Pancreas (tissue), 10 donors: ENCODE results near the gene ACOX1. TPM values are rescaled to one million over a fixed set of nuclear protein-coding genes. Genes with fewer than 3 reads are reported as not detected.
A peak's percentile ranks its signal among the peaks of the same experiment; 100 is the strongest.

Experiments
- ATAC-seq, 4 donors: fragments of 200-7000 bp; cut with Tn5 transposase; one replicate each; pipeline versions ENCODE4 v1.8.0 to v1.9.1; 2020; ENCODE audit warnings: mild to moderate bottlenecking in 4 of 4, moderate library complexity in 4 of 4
- DNase-seq, 6 donors: peaks; one replicate each; pipeline ENCODE4 v3.0.0-alpha.2; 2020
- FAIRE-seq: peaks from 2 replicates; lab custom pipeline; 2012; peaks lifted over from hg19 to GRCh38; lab: Jason Lieb, UNC
- H3K27ac ChIP-seq, 4 donors: fragments of 200-600 bp; sonication (generic); 1 replicate in 3 of 4; 2 replicates in 1 of 4; pipeline versions ENCODE4 v1.5.0 to v1.8.0; 2020
- H3K27me3 ChIP-seq, 4 donors: fragments of 200-600 bp; one replicate each; pipeline ENCODE4 v1.8.0; 2021
- H3K36me3 ChIP-seq, 3 donors: fragments of 200-600 bp; sonication (generic) in 1 of 3; one replicate each; pipeline versions ENCODE4 v1.5.0 to v1.8.0; 2020 to 2021
- H3K4me1 ChIP-seq, 3 donors: fragments of 200-600 bp; one replicate each; pipeline ENCODE4 v1.8.0; 2021
- H3K4me3 ChIP-seq, 4 donors: fragments of 200-600 bp; sonication (generic) in 2 of 4; one replicate each; pipeline versions ENCODE4 v1.5.0 to v1.8.0; 2020 to 2021
- H3K9me3 ChIP-seq, 4 donors: fragments of 200-600 bp; one replicate each; pipeline ENCODE4 v1.8.0; 2021
- WGBS, 2 donors: extraction: QIAGEN DNeasy Blood & Tissue Kit; methylation state at CpG; one replicate each; pipeline ENCODE4 v1.1.7; 2013; 5-methylcytosine and 5-hydroxymethylcytosine counted together
- intact Hi-C, 3 donors: fragments of 100-400 bp; cut with DNase I; formaldehyde crosslinking; loops; one replicate each; pipeline versions ENCODE4 v1.11.1 to v1.14.2; 2022
- polyA plus RNA-seq, 2 donors: library from polyadenylated mRNA; stranded (reverse); fragments of 200-250 nt; gene quantifications; one replicate each; pipeline ENCODE4 v1.2.3, GENCODE V29; 2013
- total RNA-seq, 6 donors: library from RNA; stranded (reverse); fragmentation: NEBNext Ultra II Directional in 4 of 6; extraction: Animal tissue kit (Norgen Biotek cat#: 25700) in 4 of 6; gene quantifications; one replicate each; pipeline versions ENCODE4 v1.2.1 to v1.2.4, GENCODE V29; 2021 to 2023
- TF ChIP-seq, protein P1 (sequence below), 4 donors: fragments of 200-600 bp; sonication (generic) in 3 of 4; IDR thresholded peaks; one replicate each; pipeline versions ENCODE4 v1.5.0 to v1.8.0; 2021; ENCODE audit warnings: antibody characterized with exemption in 4 of 4
- donor health status: healthy with polysubstance abuse.
- donor health status: DM: no; HTN: no; CAD: no; lungs with moderate emphysema.
- donor health status: DM: no; HTN: no; CAD: no.
- donor health status: control.
- donor health status: control.
- donor health status: Bipolar disorder and iron deficiency.
- donor health status: DM: yes; HTN: yes; CAD: no.
- donor health status: DM: no; HTN: no; CAD: no.
- donor health status: DM: no; HTN: no; CAD: no.
- donor health status: DM: yes; HTN: yes; CAD: no.

ACOX1 gene
- total and polyA plus RNA-seq, 8 donors, result 16.3 to 74.2 (median 57.5) TPM

DNA sequence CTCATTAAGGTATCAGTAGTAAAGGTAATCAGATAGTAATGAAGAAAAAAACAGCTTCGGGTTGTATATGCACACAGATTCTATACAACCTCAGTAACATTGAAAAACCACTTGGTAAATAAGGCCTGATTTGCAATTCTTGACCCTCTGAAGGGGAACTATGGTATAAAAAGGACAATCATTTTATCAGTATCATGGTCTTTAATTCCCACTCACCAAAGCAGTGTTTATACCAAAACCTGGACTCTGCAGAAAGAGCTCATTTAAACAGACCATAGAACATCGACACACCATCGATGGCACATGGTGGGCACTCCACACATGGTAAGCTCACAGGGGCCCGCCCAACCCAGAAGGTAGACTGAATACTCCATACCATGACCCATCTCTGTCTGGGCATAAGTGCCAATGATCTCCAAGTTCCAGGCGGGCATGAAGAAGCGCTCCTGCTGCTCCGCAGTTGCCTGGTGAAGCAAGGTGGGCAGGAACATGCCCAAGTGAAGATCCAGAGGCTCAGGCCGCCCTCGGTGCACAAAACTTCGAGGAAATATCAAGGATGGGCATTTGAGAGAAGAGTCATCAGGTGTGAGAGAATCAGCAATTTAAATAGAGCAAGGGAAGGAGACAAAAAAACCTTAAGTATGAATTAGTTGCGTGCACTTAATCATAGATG is 19.0 kb downstream of the ACOX1 start:
- TF ChIP-seq, protein P1, sequence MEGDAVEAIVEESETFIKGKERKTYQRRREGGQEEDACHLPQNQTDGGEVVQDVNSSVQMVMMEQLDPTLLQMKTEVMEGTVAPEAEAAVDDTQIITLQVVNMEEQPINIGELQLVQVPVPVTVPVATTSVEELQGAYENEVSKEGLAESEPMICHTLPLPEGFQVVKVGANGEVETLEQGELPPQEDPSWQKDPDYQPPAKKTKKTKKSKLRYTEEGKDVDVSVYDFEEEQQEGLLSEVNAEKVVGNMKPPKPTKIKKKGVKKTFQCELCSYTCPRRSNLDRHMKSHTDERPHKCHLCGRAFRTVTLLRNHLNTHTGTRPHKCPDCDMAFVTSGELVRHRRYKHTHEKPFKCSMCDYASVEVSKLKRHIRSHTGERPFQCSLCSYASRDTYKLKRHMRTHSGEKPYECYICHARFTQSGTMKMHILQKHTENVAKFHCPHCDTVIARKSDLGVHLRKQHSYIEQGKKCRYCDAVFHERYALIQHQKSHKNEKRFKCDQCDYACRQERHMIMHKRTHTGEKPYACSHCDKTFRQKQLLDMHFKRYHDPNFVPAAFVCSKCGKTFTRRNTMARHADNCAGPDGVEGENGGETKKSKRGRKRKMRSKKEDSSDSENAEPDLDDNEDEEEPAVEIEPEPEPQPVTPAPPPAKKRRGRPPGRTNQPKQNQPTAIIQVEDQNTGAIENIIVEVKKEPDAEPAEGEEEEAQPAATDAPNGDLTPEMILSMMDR (IDR thresholded peaks at IDR 0.05), result no peak
- Histone ChIP-seq H3K9me3 (no peaks in the 10 kb centered on the region), H3K27me3 (no peaks in the 10 kb centered on the region), H3K36me3 (peaks cover 0 to 17% (median 2%) of the 10 kb centered on the region in 3 donors), H3K4me1 (peaks cover 8 to 25% (median 23%) of the 10 kb centered on the region in 3 donors), H3K4me3 (no peak overlapping the region), H3K27ac (peak overlapping the region in 2 of 4 donors; percentile 20 to 53)
- DNase-seq, result no peak
- ATAC-seq, result peak in 2 of 4 donors; percentile 17 to 25
- WGBS, 2 donors, result 78 to 79% methylated on average over 11 of the region's 11 CpGs
- no peak for FAIRE-seq
- intact Hi-C loops, result no loop called here

DNA sequence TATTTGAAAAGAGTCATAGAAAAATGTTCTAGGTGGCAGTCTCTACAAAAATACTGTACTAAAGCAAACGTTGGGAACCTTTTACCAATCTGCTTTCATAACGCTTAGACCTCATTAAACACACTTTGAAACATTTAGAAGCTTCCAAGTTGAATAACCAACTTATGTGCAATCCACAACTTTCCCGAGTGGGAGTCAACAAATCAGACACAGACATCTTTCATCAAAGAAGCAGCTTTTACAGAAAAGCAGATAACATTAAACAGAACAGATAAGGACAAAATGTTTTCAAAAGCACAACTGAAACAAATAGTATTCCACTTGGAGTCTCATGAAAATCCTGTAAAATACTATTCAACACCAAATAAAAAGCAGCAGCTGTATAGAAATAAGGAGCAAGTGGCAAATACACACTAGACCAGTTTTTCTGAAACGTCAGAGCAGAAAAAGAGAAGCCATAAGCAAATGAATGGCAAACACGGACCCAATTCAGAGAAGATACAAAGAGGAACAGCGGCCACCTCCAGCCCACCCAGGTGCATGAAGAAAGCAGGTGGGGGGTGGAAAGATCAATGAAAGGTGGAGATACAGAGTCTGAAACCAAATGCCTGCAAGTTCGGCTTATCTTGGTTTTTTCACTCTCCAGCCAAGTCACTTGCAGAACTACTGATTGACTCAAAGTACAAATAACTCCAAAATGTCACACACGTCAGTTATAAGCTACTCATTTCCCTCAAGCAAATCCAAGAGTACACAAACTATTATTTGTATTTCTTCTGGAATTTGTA is 19.7 kb downstream of the ACOX1 start:
- ATAC-seq (peak; percentile 81 to 90 (median 86)), DNase-seq (no peak), FAIRE-seq (no peak)
- Histone ChIP-seq H3K4me1 (peaks cover 8 to 25% (median 23%) of the 10 kb centered on the region in 3 donors), H3K36me3 (peaks cover 0 to 24% (median 8%) of the 10 kb centered on the region in 3 donors), H3K27ac (peak overlapping the region in 3 of 4 donors; percentile 6 to 53 (median 20)), H3K4me3 (no peak overlapping the region), H3K27me3 (no peaks in the 10 kb centered on the region), H3K9me3 (no peaks in the 10 kb centered on the region)
- intact Hi-C loops, result no loop called here
- TF ChIP-seq, protein P1 (IDR thresholded peaks at IDR 0.05), result no peak
- whole genome bisulfite sequencing, 2 donors, result 10% methylated on average over 8 of the region's 8 CpGs

DNA sequence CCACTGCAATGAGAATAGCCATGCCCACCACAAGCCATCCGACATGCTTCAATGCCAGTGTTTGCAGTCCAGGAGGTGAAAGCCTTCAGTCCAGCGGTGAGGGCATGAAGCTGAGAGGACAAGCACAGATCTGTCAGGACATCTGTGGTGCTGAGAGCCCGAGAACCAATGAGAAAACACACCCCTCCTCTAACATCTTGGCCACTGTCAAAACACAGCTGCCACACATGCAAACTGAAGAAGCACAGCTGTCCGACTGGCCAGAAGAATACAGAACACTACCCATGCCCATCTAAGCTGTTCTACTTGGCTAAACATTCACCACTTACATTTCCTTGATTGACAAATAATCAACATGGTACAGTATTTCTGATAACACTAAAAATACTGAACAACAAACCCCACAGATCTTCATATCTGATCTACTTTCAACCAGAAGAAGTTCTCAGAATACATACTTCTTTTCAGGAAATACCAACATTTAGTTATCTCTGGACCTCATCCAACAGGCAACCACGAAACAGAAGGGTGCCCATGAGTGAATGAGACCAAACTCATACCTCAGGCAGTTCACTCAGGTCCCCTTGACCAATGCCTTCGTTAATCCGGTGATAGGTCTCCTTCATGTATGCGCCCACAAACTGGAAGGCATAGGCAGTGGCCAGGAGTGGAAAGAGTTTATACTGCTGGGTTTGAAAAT is 28.0 kb downstream of the ACOX1 start:
- Histone ChIP-seq H3K4me3 (no peak overlapping the region), H3K27ac (no peak overlapping the region), H3K36me3 (peaks cover 4 to 95% (median 64%) of the 10 kb centered on the region in 3 donors), H3K4me1 (no peaks in the 10 kb centered on the region), H3K9me3 (no peaks in the 10 kb centered on the region), H3K27me3 (no peaks in the 10 kb centered on the region)
- TF ChIP-seq, protein P1 (IDR thresholded peaks at IDR 0.05), result no peak
- no peak for ATAC-seq
- intact Hi-C loops, result no loop called here
- DNase-seq, result no peak
- FAIRE-seq, result no peak
- 77 to 81% methylated on average over 8 of the region's 8 CpGs for WGBS, 2 donors

DNA sequence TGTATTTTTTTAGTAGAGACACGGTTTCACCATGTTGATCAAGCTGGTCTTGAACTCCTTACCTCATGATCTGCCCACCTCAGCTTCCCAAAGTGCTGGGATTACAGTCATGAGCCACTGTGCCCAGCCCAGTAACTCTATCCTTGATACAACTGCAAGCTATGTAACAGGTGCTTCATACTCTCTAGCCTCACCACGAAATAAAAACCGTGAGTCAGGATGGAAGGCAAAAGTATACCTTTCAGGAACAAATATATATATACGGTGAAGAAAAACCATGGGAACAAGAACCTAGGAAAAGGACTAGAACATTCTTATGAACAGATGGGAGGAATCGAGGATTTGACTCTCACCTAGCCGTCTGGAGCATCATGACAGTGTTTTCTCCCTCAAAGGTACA is 28.5 kb downstream of the ACOX1 start:
- H3K36me3 ChIP-seq, result peaks cover 4 to 95% (median 64%) of the 10 kb centered on the region in 3 donors

More for the DNA sequence above, 28.5 kb downstream of the ACOX1 start:
- no peak for FAIRE-seq
- Histone ChIP-seq H3K4me1 (peaks cover 0 to under 1% (median 0%) of the 10 kb centered on the region in 3 donors), H3K4me3 (no peak overlapping the region), H3K27me3 (no peaks in the 10 kb centered on the region), H3K27ac (no peak overlapping the region), H3K9me3 (no peaks in the 10 kb centered on the region)
- intact Hi-C loops, result no loop called here
- TF ChIP-seq, protein P1 (IDR thresholded peaks at IDR 0.05), result no peak
- DNase-seq, result no peak
- WGBS, 2 donors, result 91% methylated on average over 6 of the region's 6 CpGs
- no peak for ATAC-seq
